Measurements from ENCODE around the gene EFNB1. TPM values are rescaled to one million over a fixed set of nuclear protein-coding genes. Genes with fewer than 3 reads are reported as not detected.
A peak's percentile ranks its signal among the peaks of the same experiment; 100 is the strongest.

The EFNB1 gene
- polyA plus RNA-seq, 2 of the 4 experiments (the other 2 are of a cell fraction), result 3.5 to 3.7 TPM

- DNase-seq (ENCODE audit: low read depth in 1 of 2, low spot score in 1 of 2) (peak; percentile 14 to 18), FAIRE-seq (no peak), ATAC-seq (peak; percentile 19 to 46; a peak in 3 of 6 replicates)
- H3K27ac ChIP-seq, result peak overlapping the region; percentile 71 to 89
- peak overlapping the region; percentile 99 for H3K4me2 ChIP-seq
- H3K4me1 ChIP-seq, result peaks cover 5% of the 10 kb centered on the region; the same call in 1 of the 3 replicates
- TF ChIP-seq ZC3H11A (IDR thresholded peaks at IDR 0.05) (no peak), ZSCAN20 (CRISPR knock-in tag; IDR thresholded peaks at IDR 0.05) (no peak)
- CTCF ChIA-PET, result interaction anchor here (1.5 to 16.6 kb wide), 6 partner anchors 8 to 557 kb away, joined by 4 to 327 read pairs (median 21); no protein-coding TSS in a partner anchor
- 28% methylated on average over 16 of the region's 74 CpGs for WGBS (ENCODE audit: missing lambda C conversion rate)
- POLR2A ChIA-PET, result interaction anchor here (0.5 to 2.8 kb wide), 7 partner anchors 202 to 575 kb away, joined by 3 to 26 read pairs (median 11); partner anchors contain the start of gene PJA1
- no peaks in the 10 kb centered on the region for H3K9me3 ChIP-seq
- H3K4me3 ChIP-seq, result peak overlapping the region; percentile 86
Observed at GRCh38 chrX:68829582-68830418, 979 bp downstream of the EFNB1 start.

- no peak for DNase-seq (ENCODE audit: low read depth in 1 of 2, low spot score in 1 of 2)
Observed at GRCh38 chrX:68830419-68831404, 1.9 kb downstream of the EFNB1 start.

GRCh38 chrX:68831405-68832100, 2.7 kb downstream of the EFNB1 start:
- Histone ChIP-seq H3K4me3 (no peak overlapping the region), H3K4me1 (peaks cover 5% of the 10 kb centered on the region; the same call in 1 of the 3 replicates), H3K27ac (no peak overlapping the region), H3K4me2 (no peak overlapping the region), H3K9me3 (no peaks in the 10 kb centered on the region)
- ChIA-PET POLR2A (no interaction called here), CTCF (interaction anchor here (4.8 to 16.6 kb wide), 2 partner anchors 386 to 454 kb away, joined by 91 to 327 read pairs; no protein-coding TSS in a partner anchor)
- no peak for ATAC-seq
- no peak for DNase-seq (ENCODE audit: low read depth in 1 of 2, low spot score in 1 of 2)
- no peak for FAIRE-seq
- WGBS (ENCODE audit: missing lambda C conversion rate), result 59% methylated on average over 3 of the region's 7 CpGs
- TF ChIP-seq EHMT2 (IDR thresholded peaks at IDR 0.05; ENCODE audit: low read depth) (no peak), CHD2 (IDR thresholded peaks at IDR 0.05; ENCODE audit: low read length, partially characterized antibody) (no peak), HDAC2 (IDR thresholded peaks at IDR 0.05) (no peak), FOSB (CRISPR knock-in tag; IDR thresholded peaks at IDR 0.05) (no peak), KDM1A (IDR thresholded peaks at IDR 0.05; ENCODE audit: low read depth) (no peak), ZNF302 (CRISPR knock-in tag; IDR thresholded peaks at IDR 0.05) (no peak), ESRRA (IDR thresholded peaks at IDR 0.05; ENCODE audit: borderline replicate concordance, low read length) (no peak), RFX5 (IDR thresholded peaks at IDR 0.05) (no peak), CHD4 (IDR thresholded peaks at IDR 0.05; ENCODE audit: borderline replicate concordance) (no peak), FOSL2 (IDR thresholded peaks at IDR 0.05) (no peak), FOSL2 (CRISPR knock-in tag; IDR thresholded peaks at IDR 0.05) (no peak)

More at GRCh38 chrX:68830419-68831404, 1.9 kb downstream of the EFNB1 start:
- Histone ChIP-seq H3K27ac (peak overlapping the region in 1 of 2 experiments; percentile 89; a peak in 4 of 6 replicates), H3K4me2 (peak overlapping the region; percentile 99), H3K4me1 (peaks cover 5% of the 10 kb centered on the region; the same call in 1 of the 3 replicates), H3K9me3 (no peaks in the 10 kb centered on the region), H3K4me3 (peak overlapping the region; percentile 86)
- no peak for FAIRE-seq
- WGBS (ENCODE audit: missing lambda C conversion rate), result 91% methylated on average over 17 of the region's 29 CpGs
- TF ChIP-seq PHF8 (IDR thresholded peaks at IDR 0.05; ENCODE audit: borderline replicate concordance, low read depth) (no peak), SREBF2 (IDR thresholded peaks at IDR 0.05) (no peak), CBX8 (IDR thresholded peaks at IDR 0.05) (no peak), HDAC2 (IDR thresholded peaks at IDR 0.05) (no peak), MAZ (IDR thresholded peaks at IDR 0.05; ENCODE audit: borderline replicate concordance, low read depth, low read length) (no peak), ESRRA (IDR thresholded peaks at IDR 0.05; ENCODE audit: borderline replicate concordance, low read length) (no peak), TP53 (CRISPR knock-in tag; IDR thresholded peaks at IDR 0.05) (no peak), CEBPB (IDR thresholded peaks at IDR 0.05) (no peak), JUNB (IDR thresholded peaks at IDR 0.05) (no peak), MAFK (IDR thresholded peaks at IDR 0.05; ENCODE audit: partially characterized antibody) (no peak), E2F6 (IDR thresholded peaks at IDR 0.05; ENCODE audit: borderline replicate concordance, low read depth) (no peak), ZC3H11A (IDR thresholded peaks at IDR 0.05) (no peak), ZNF302 (CRISPR knock-in tag; IDR thresholded peaks at IDR 0.05) (no peak), NPAS2 (CRISPR knock-in tag; IDR thresholded peaks at IDR 0.05; ENCODE audit: borderline replicate concordance) (no peak), JUN (IDR thresholded peaks at IDR 0.05) (no peak), POLR2AphosphoS2 (conservative IDR thresholded peaks at IDR 0.05; ENCODE audit: low read length) (no peak), NFE2L2 (conservative IDR thresholded peaks at IDR 0.05; ENCODE audit: low read length) (no peak)
- TF ChIP-seq, protein P1, sequence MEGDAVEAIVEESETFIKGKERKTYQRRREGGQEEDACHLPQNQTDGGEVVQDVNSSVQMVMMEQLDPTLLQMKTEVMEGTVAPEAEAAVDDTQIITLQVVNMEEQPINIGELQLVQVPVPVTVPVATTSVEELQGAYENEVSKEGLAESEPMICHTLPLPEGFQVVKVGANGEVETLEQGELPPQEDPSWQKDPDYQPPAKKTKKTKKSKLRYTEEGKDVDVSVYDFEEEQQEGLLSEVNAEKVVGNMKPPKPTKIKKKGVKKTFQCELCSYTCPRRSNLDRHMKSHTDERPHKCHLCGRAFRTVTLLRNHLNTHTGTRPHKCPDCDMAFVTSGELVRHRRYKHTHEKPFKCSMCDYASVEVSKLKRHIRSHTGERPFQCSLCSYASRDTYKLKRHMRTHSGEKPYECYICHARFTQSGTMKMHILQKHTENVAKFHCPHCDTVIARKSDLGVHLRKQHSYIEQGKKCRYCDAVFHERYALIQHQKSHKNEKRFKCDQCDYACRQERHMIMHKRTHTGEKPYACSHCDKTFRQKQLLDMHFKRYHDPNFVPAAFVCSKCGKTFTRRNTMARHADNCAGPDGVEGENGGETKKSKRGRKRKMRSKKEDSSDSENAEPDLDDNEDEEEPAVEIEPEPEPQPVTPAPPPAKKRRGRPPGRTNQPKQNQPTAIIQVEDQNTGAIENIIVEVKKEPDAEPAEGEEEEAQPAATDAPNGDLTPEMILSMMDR (IDR thresholded peaks at IDR 0.05), result no peak
- no peak for ATAC-seq
- CTCF ChIA-PET, result interaction anchor here (4.8 to 16.6 kb wide), 2 partner anchors 387 to 455 kb away, joined by 91 to 327 read pairs; no protein-coding TSS in a partner anchor
- POLR2A ChIA-PET, result no interaction called here
